Forelimb muscle (tissue), 1 donor: ENCODE measurements around the gene ZNF521. TPM values are rescaled to one million over a fixed set of nuclear protein-coding genes. Genes with fewer than 3 reads are reported as not detected.

Source experiments
- DNase-seq: peaks from one replicate; pipeline ENCODE4 v3.0.0-alpha.2; 2013; ENCODE audit warnings: low read depth
- polyA plus RNA-seq: library from polyadenylated mRNA; unstranded; fragments of 120-200 nt; gene quantifications from one replicate; pipeline ENCODE4 v1.2.1, GENCODE V29; 2013; ENCODE audit not compliant: insufficient read length

The ZNF521 gene
- polyA plus RNA-seq, 1 donor: 43.7 TPM

- DNase-seq: no peak
Measured at GRCh38 chr18:25335676-25336075, 16.3 kb downstream of the ZNF521 start.

GRCh38 chr18:25335062-25335461 lies 16.9 kb downstream of the ZNF521 start:
- DNase-seq: no peak

- DNase-seq: no peak
Measured at GRCh38 chr18:25334588-25334987, 17.4 kb downstream of the ZNF521 start.

GRCh38 chr18:25332002-25332401 lies 20.0 kb downstream of the ZNF521 start:
- DNase-seq: no peak

- no peak for DNase-seq
Measured at GRCh38 chr18:25329783-25330182, 22.2 kb downstream of the ZNF521 start.

GRCh38 chr18:25327584-25327983 lies 24.4 kb downstream of the ZNF521 start:
- no peak for DNase-seq

GRCh38 chr18:25326361-25326952 lies 25.5 kb downstream of the ZNF521 start:
- DNase-seq: no peak

- DNase-seq: no peak
Measured at GRCh38 chr18:25322806-25323205, 29.2 kb downstream of the ZNF521 start.

- DNase-seq: no peak
Measured at GRCh38 chr18:25316381-25317018, 35.5 kb downstream of the ZNF521 start.

GRCh38 chr18:25314838-25315190 lies 37.2 kb downstream of the ZNF521 start:
- no peak for DNase-seq

- DNase-seq: no peak
Measured at GRCh38 chr18:25314151-25314837, 37.7 kb downstream of the ZNF521 start.

- DNase-seq: no peak
Measured at GRCh38 chr18:25313268-25313667, 38.7 kb downstream of the ZNF521 start.

GRCh38 chr18:25310045-25310444 lies 41.9 kb downstream of the ZNF521 start:
- DNase-seq: no peak

GRCh38 chr18:25308381-25308780 lies 43.6 kb downstream of the ZNF521 start:
- DNase-seq: no peak

- no peak for DNase-seq
Measured at GRCh38 chr18:25307192-25307591, 44.8 kb downstream of the ZNF521 start.

GRCh38 chr18:25306671-25307070 lies 45.3 kb downstream of the ZNF521 start:
- DNase-seq: no peak

GRCh38 chr18:25305584-25305983 lies 46.4 kb downstream of the ZNF521 start:
- no peak for DNase-seq

GRCh38 chr18:25300492-25300891 lies 51.5 kb downstream of the ZNF521 start:
- DNase-seq: no peak

- DNase-seq: no peak
Measured at GRCh38 chr18:25299426-25300300, 52.3 kb downstream of the ZNF521 start.

GRCh38 chr18:25298853-25299274 lies 53.1 kb downstream of the ZNF521 start:
- no peak for DNase-seq

GRCh38 chr18:25295624-25296138 lies 56.3 kb downstream of the ZNF521 start:
- no peak for DNase-seq

- DNase-seq: no peak
Measured at GRCh38 chr18:25291150-25291549, 60.8 kb downstream of the ZNF521 start.
